AG20443 (cell line): ENCODE data around the gene MAMDC2.

ENCODE experiments used
- DNase-seq: peaks from one replicate; pipeline ENCODE4 v3.0.0; 2012; ENCODE audit warnings: low spot score, mixed read lengths

The MAMDC2 gene

GRCh38 chr9:70134360-70134759, 90.7 kb downstream of the MAMDC2 start:
- DNase-seq: no peak

- no peak for DNase-seq
Observed at GRCh38 chr9:70135176-70135575, 91.5 kb downstream of the MAMDC2 start.

GRCh38 chr9:70136632-70137031, 93.0 kb downstream of the MAMDC2 start:
- DNase-seq: peak; percentile 38

- DNase-seq: no peak
Observed at GRCh38 chr9:70137577-70137976, 93.9 kb downstream of the MAMDC2 start.

GRCh38 chr9:70142101-70142500, 98.5 kb downstream of the MAMDC2 start:
- DNase-seq: no peak

- no peak for DNase-seq
Observed at GRCh38 chr9:70143394-70144130, 99.9 kb downstream of the MAMDC2 start.

GRCh38 chr9:70144131-70144503, 100.5 kb downstream of the MAMDC2 start:
- no peak for DNase-seq

GRCh38 chr9:70145981-70146380, 102.3 kb downstream of the MAMDC2 start:
- DNase-seq: no peak

- DNase-seq: no peak
Observed at GRCh38 chr9:70147196-70147595, 103.5 kb downstream of the MAMDC2 start.

- no peak for DNase-seq
Observed at GRCh38 chr9:70147651-70148050, 104.0 kb downstream of the MAMDC2 start.

GRCh38 chr9:70152350-70152749, 108.7 kb downstream of the MAMDC2 start:
- no peak for DNase-seq

- peak; percentile 25 for DNase-seq
Observed at GRCh38 chr9:70156729-70157128, 113.1 kb downstream of the MAMDC2 start.

GRCh38 chr9:70159630-70160029, 116.0 kb downstream of the MAMDC2 start:
- DNase-seq: no peak

GRCh38 chr9:70160686-70161600, 117.3 kb downstream of the MAMDC2 start:
- DNase-seq: no peak

- DNase-seq: no peak
Observed at GRCh38 chr9:70165006-70165602, 121.5 kb downstream of the MAMDC2 start.

GRCh38 chr9:70168521-70168920, 124.9 kb downstream of the MAMDC2 start:
- no peak for DNase-seq

- DNase-seq: no peak
Observed at GRCh38 chr9:70169222-70169621, 125.6 kb downstream of the MAMDC2 start.

- no peak for DNase-seq
Observed at GRCh38 chr9:70170151-70170790, 126.6 kb downstream of the MAMDC2 start.

GRCh38 chr9:70172532-70172931, 128.9 kb downstream of the MAMDC2 start:
- no peak for DNase-seq

- no peak for DNase-seq
Observed at GRCh38 chr9:70177121-70177520, 133.5 kb downstream of the MAMDC2 start.

- no peak for DNase-seq
Observed at GRCh38 chr9:70192707-70193106, 149.1 kb downstream of the MAMDC2 start.

GRCh38 chr9:70195456-70195855, 151.8 kb downstream of the MAMDC2 start:
- peak; percentile 46 for DNase-seq
